Transverse colon (tissue), 4 donors: Measurements from ENCODE around the gene TUBE1. TPM values are rescaled to one million over a fixed set of nuclear protein-coding genes. Genes with fewer than 3 reads are reported as not detected.
A peak's percentile ranks its signal among the peaks of the same experiment; 100 is the strongest.

Experiments
- DNase-seq: peaks from one replicate; pipeline ENCODE4 v3.0.0-alpha.2; 2019
- H3K27ac ChIP-seq, 4 donors: fragments of 200-600 bp; sonication (generic); 2 replicates each; pipeline ENCODE4 v1.5.1; 2016 to 2018; ENCODE audit warnings: inconsistent platforms in 4 of 4
- H3K27me3 ChIP-seq: fragments of 200-600 bp; sonication (generic); 2 replicates; pipeline ENCODE4 v1.5.1; 2017; ENCODE audit warnings: inconsistent platforms
- H3K36me3 ChIP-seq, 4 donors: fragments of 200-600 bp; sonication (generic); 2 replicates each; pipeline ENCODE4 v1.5.1; 2017 to 2019; ENCODE audit warnings: inconsistent platforms in 4 of 4
- H3K4me1 ChIP-seq, 4 donors: fragments of 200-600 bp; sonication (generic); 2 replicates each; pipeline ENCODE4 v1.5.1; 2017 to 2020; ENCODE audit warnings: inconsistent platforms in 4 of 4
- H3K4me3 ChIP-seq, 4 donors: fragments of 200-600 bp; sonication (generic); 1 replicate in 1 of 4; 2 replicates in 3 of 4; pipeline versions ENCODE4 v1.5.1 to v1.6.1; 2017 to 2019; ENCODE audit warnings: inconsistent platforms in 4 of 4
- H3K9me3 ChIP-seq, 2 donors: fragments of 200-600 bp; sonication (generic); 2 replicates each; pipeline ENCODE4 v1.5.1; 2017 to 2019; ENCODE audit warnings: inconsistent platforms in 2 of 2
- CTCF ChIP-seq, 5 experiments: fragments of 200-600 bp in 3 of 5; fragments of 450-650 bp in 2 of 5; sonication (generic) in 3 of 5; IDR thresholded peaks; 1 replicate in 2 of 5; 2 replicates in 3 of 5; pipeline ENCODE4 v1.5.1; 2016 to 2017; ENCODE audit warnings: antibody characterized with exemption in 5 of 5, inconsistent platforms in 3 of 5, mild to moderate bottlenecking in 2 of 5, moderate library complexity in 1 of 5
- EP300 ChIP-seq: sonication (generic); formaldehyde crosslinking; IDR thresholded peaks from one replicate; pipeline ENCODE4 v1.6.1; 2017; ENCODE audit warnings: antibody characterized with exemption, low read depth
- POLR2A ChIP-seq: fragments of 450-650 bp; IDR thresholded peaks from one replicate; pipeline ENCODE4 v1.6.1; 2016; ENCODE audit warnings: antibody characterized with exemption, mild to moderate bottlenecking, moderate library complexity
- POLR2AphosphoS5 ChIP-seq, 3 donors: sonication (generic); formaldehyde crosslinking; IDR thresholded peaks; one replicate each; pipeline ENCODE4 v1.6.1; 2016; ENCODE audit warnings: antibody characterized with exemption in 3 of 3
- WGBS, 2 donors: methylation state at CpG; one replicate each; pipeline ENCODE4 v1.1.5; 2018; ENCODE audit warnings: low coverage in 1 of 2; 5-methylcytosine and 5-hydroxymethylcytosine counted together
- in situ Hi-C, 4 donors: fragments of 200-750 bp; cut with MboI; loops; one replicate each; pipeline versions ENCODE4 v1.15.0 to v1.15.1; 2017; ENCODE audit warnings: low sequenced_read_pairs in 3 of 4, low pct_ligation_motif_present in 1 of 4, low pct_unique_long_range_greater_than_20kb in 1 of 4
- intact Hi-C: fragments of 100-400 bp; cut with DNase I; formaldehyde crosslinking; loops from one replicate; pipeline ENCODE4 v1.15.1; 2023; ENCODE audit warnings: low total_unique reads
- total RNA-seq, 4 donors: library from RNA; depleted of rRNA; stranded (reverse); fragments of >200 nt; gene quantifications; one replicate each; pipeline ENCODE4 v1.1.0, GENCODE V29; 2016

The TUBE1 gene
- total RNA-seq, 4 donors from 2014 or later, result 15.9 to 48.4 (median 26.5) TPM

GRCh38 chr6:112043032-112044007 is 44.0 kb downstream of the TUBE1 start:
- TF ChIP-seq EP300 (no peak), POLR2A (peak; percentile 20), CTCF (IDR thresholded peaks at IDR 0.05) (peak; percentile 87 to 96 (median 94)), POLR2AphosphoS5 (IDR thresholded peaks at IDR 0.05) (peak in 1 of 3 donors; percentile 48)
- Histone ChIP-seq H3K4me1 (peaks cover 2 to 13% (median 9%) of the 10 kb centered on the region in 4 donors), H3K9me3 (no peaks in the 10 kb centered on the region), H3K27ac (peak overlapping the region; percentile 81 to 90 (median 84)), H3K27me3 (no peaks in the 10 kb centered on the region), H3K36me3 (no peaks in the 10 kb centered on the region), H3K4me3 (peak overlapping the region; percentile 47 to 73 (median 52))
- intact Hi-C loops (loop anchor here (5.0 kb wide), 2 partner anchors 46 to 336 kb away; no protein-coding TSS in a partner anchor), in situ Hi-C loops (loop anchor here in 2 of 4 donors (10.0 to 25.0 kb wide), 2 partner anchors 339 to 781 kb away; a partner anchor contains a TSS)
- peak; percentile 89 for DNase-seq
- 0 to 2% methylated on average over 23 to 36 of the region's 36 CpGs for WGBS, 2 donors

- TF ChIP-seq EP300 (no peak), POLR2AphosphoS5 (IDR thresholded peaks at IDR 0.05) (no peak), CTCF (IDR thresholded peaks at IDR 0.05) (no peak), POLR2A (no peak)
- no peaks in the 10 kb centered on the region for H3K9me3 ChIP-seq
- peaks cover 5 to 18% (median 14%) of the 10 kb centered on the region in 4 donors for H3K4me1 ChIP-seq
- in situ Hi-C loops (loop anchor here in 2 of 4 donors (10.0 to 25.0 kb wide), 2 partner anchors 337 to 779 kb away; a partner anchor contains a TSS), intact Hi-C loops (loop anchor here (5.0 kb wide), 2 partner anchors 44 to 334 kb away; no protein-coding TSS in a partner anchor)
- 71 to 81% methylated on average over 1 to 3 of the region's 3 CpGs for WGBS, 2 donors
- H3K4me3 ChIP-seq, result no peak overlapping the region
- H3K27ac ChIP-seq, result no peak overlapping the region
- no peaks in the 10 kb centered on the region for H3K27me3 ChIP-seq
- H3K36me3 ChIP-seq, result no peaks in the 10 kb centered on the region
- no peak for DNase-seq
Observed at GRCh38 chr6:112041535-112041934, 45.7 kb downstream of the TUBE1 start.

DNA sequence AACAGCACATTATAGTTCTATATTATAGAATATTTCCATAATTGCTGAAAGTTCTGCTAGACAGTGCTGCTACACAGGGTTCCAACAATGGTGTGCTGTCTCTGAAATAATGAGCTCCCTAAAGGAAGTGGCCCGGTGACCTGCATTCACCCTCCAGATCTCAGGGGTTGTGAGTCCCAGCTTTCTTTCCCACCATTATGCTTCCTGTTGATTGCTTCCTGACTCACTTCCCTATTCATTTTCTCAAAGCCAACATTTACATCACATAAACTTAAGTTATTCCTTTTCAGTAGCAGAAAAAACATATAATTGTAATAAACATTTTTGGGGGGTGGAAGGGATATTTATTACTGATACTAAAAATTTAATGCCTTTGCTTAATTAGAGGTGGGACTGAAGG is 46.3 kb downstream of the TUBE1 start:
- no peaks in the 10 kb centered on the region for H3K27me3 ChIP-seq
- WGBS, 2 donors, result 54 to 75% methylated on average over 1 of the region's 1 CpG
- DNase-seq, result no peak
- no peak overlapping the region for H3K27ac ChIP-seq
- no peak overlapping the region for H3K4me3 ChIP-seq
- peaks cover 5 to 18% (median 14%) of the 10 kb centered on the region in 4 donors for H3K4me1 ChIP-seq
- TF ChIP-seq POLR2AphosphoS5 (IDR thresholded peaks at IDR 0.05), result no peak
- no peak for TF ChIP-seq CTCF (IDR thresholded peaks at IDR 0.05)
- TF ChIP-seq EP300, result no peak
- no peaks in the 10 kb centered on the region for H3K9me3 ChIP-seq
- H3K36me3 ChIP-seq, result no peaks in the 10 kb centered on the region
- in situ Hi-C loops, result loop anchor here in 2 of 4 donors (10.0 to 25.0 kb wide), 2 partner anchors 336 to 779 kb away; a partner anchor contains a TSS
- intact Hi-C loops, result loop anchor here (5.0 kb wide), 2 partner anchors 44 to 334 kb away; no protein-coding TSS in a partner anchor

GRCh38 chr6:112039431-112039770 is 47.9 kb downstream of the TUBE1 start:
- intact Hi-C loops, result no loop called here
- no peaks in the 10 kb centered on the region for H3K36me3 ChIP-seq
- DNase-seq, result no peak
- WGBS, 2 donors, result 0 to 100% methylated on average over 1 to 2 of the region's 2 CpGs
- H3K27me3 ChIP-seq, result no peaks in the 10 kb centered on the region
- no peaks in the 10 kb centered on the region for H3K9me3 ChIP-seq
- H3K4me3 ChIP-seq, result no peak overlapping the region
- peaks cover 5 to 18% (median 12%) of the 10 kb centered on the region in 4 donors for H3K4me1 ChIP-seq
- TF ChIP-seq POLR2AphosphoS5 (IDR thresholded peaks at IDR 0.05) (no peak), CTCF (IDR thresholded peaks at IDR 0.05) (no peak), EP300 (no peak), POLR2A (no peak)
- in situ Hi-C loops, result loop anchor here in 1 of 4 donors (25.0 kb wide), 1 partner anchor 777 kb away; a partner anchor contains a TSS
- peak overlapping the region in 1 of 4 donors; percentile 73 for H3K27ac ChIP-seq
